OCI-LY1 (cell line): Measurements from ENCODE around the gene CACNA1B.

Experiments used
- H2AFZ ChIP-seq: fragments of 200-600 bp; sonication (generic), shearing (Covaris generic); 2 replicates; pipeline ENCODE4 v1.6.0; 2014; ENCODE audit warnings: antibody characterized with exemption, mild to moderate bottlenecking, low read length
- H3F3A ChIP-seq: fragments of 200-600 bp; sonication (generic), shearing (Covaris generic); 2 replicates; pipeline ENCODE4 v1.6.0; 2014; ENCODE audit warnings: mild to moderate bottlenecking, antibody characterized with exemption, low read length, moderate library complexity; ENCODE audit not compliant: insufficient read depth
- H3K27ac ChIP-seq: fragments of 200-600 bp; sonication (generic); 2 replicates; pipeline ENCODE4 v1.5.1; 2014; ENCODE audit warnings: low read length, mixed run types, mild to moderate bottlenecking, low read depth; ENCODE audit not compliant: poor library complexity, severe bottlenecking
- H3K27me3 ChIP-seq: fragments of 200-600 bp; sonication (generic); 2 replicates; pipeline ENCODE4 v1.6.0; 2014; ENCODE audit warnings: antibody characterized with exemption, mild to moderate bottlenecking, low read length, moderate library complexity; ENCODE audit not compliant: insufficient read depth
- H3K36me3 ChIP-seq: fragments of 200-600 bp; sonication (generic); 2 replicates; pipeline ENCODE4 v1.6.1; 2014; ENCODE audit warnings: mild to moderate bottlenecking, antibody characterized with exemption, low read length, moderate library complexity, mixed read lengths; ENCODE audit not compliant: insufficient read depth
- H3K4me1 ChIP-seq: fragments of 200-600 bp; sonication (generic); 2 replicates; pipeline ENCODE4 v1.5.1; 2014; ENCODE audit warnings: mild to moderate bottlenecking, low read length, moderate library complexity; ENCODE audit not compliant: insufficient read depth, severe bottlenecking
- H3K4me2 ChIP-seq: fragments of 200-600 bp; sonication (generic), shearing (Covaris generic); 2 replicates; pipeline ENCODE4 v1.6.1; 2014; ENCODE audit warnings: low read length
- H3K4me3 ChIP-seq: fragments of 200-600 bp; sonication (generic); 2 replicates; pipeline ENCODE4 v1.5.1; 2014; ENCODE audit warnings: low read length, low read depth, mild to moderate bottlenecking, mixed read lengths; ENCODE audit not compliant: poor library complexity, severe bottlenecking
- H3K79me2 ChIP-seq: fragments of 200-600 bp; shearing (Covaris generic); 2 replicates; pipeline ENCODE4 v1.6.1; 2016; ENCODE audit warnings: mixed run types, low read length, mixed read lengths; ENCODE audit not compliant: insufficient read depth
- H3K9ac ChIP-seq: fragments of 200-600 bp; sonication (generic), shearing (Covaris generic); 2 replicates; pipeline ENCODE4 v1.6.1; 2014; ENCODE audit warnings: mild to moderate bottlenecking, low read length, mixed read lengths
- H3K9me2 ChIP-seq: fragments of 200-600 bp; sonication (generic), shearing (Covaris generic); 2 replicates; pipeline ENCODE4 v1.6.1; 2014; ENCODE audit warnings: low read depth, mild to moderate bottlenecking, low read length, mixed read lengths
- H3K9me3 ChIP-seq: fragments of 200-600 bp; shearing (Covaris generic); 2 replicates; pipeline ENCODE4 v1.6.1; 2014; ENCODE audit warnings: low read length, mixed read lengths
- H4K20me1 ChIP-seq: fragments of 200-600 bp; sonication (generic), shearing (Covaris generic); 2 replicates; pipeline ENCODE4 v1.6.0; 2016; ENCODE audit warnings: mild to moderate bottlenecking, low read length; ENCODE audit not compliant: insufficient read depth
- EZH2 ChIP-seq: fragments of 200-600 bp; sonication (generic), shearing (Covaris generic); IDR thresholded peaks from 2 replicates; pipeline ENCODE4 v1.8.0; 2017; ENCODE audit warnings: borderline replicate concordance, mixed run types, mild to moderate bottlenecking, antibody characterized with exemption, low read length, moderate library complexity, mixed read lengths
- TF ChIP-seq, protein P1 (sequence below): fragments of 200-600 bp; sonication (generic), shearing (Covaris generic); IDR thresholded peaks from 2 replicates; pipeline ENCODE4 v1.5.1; 2017; ENCODE audit warnings: mild to moderate bottlenecking, antibody characterized with exemption, low read length, moderate library complexity, mixed read lengths

CACNA1B gene

DNA sequence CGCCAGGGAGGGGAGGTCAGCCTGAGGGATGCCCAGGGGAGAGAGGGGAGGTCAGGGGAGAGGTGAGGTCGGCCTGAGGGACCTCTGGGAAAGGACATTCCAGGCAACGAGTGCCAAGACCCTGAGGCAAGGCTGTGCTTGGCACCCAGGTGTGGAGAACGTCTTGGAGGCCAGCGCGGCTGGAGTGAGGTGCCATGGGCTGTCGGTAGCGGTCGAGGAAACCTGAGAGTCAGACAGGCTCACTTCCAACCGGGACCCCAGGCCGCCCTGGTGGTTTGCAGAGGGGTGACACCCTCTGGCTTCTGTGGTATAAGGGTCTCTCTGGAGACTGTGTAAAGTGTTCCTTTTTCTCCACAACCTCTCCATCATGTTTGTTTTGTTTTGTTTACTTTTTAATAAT is 82.9 kb downstream of the CACNA1B start:
- Histone ChIP-seq H2AFZ (no peak overlapping the region), H3K9me2 (no peaks in the 10 kb centered on the region), H3K9me3 (no peaks in the 10 kb centered on the region), H3K4me3 (no peak overlapping the region), H3K4me2 (no peak overlapping the region), H4K20me1 (no peaks in the 10 kb centered on the region), H3K9ac (no peak overlapping the region), H3F3A (no peaks in the 10 kb centered on the region), H3K36me3 (no peaks in the 10 kb centered on the region), H3K27me3 (peaks cover 4% of the 10 kb centered on the region; the same call in 1 of the 2 replicates), H3K27ac (no peak overlapping the region), H3K4me1 (no peaks in the 10 kb centered on the region), H3K79me2 (no peaks in the 10 kb centered on the region)
- TF ChIP-seq, protein P1, sequence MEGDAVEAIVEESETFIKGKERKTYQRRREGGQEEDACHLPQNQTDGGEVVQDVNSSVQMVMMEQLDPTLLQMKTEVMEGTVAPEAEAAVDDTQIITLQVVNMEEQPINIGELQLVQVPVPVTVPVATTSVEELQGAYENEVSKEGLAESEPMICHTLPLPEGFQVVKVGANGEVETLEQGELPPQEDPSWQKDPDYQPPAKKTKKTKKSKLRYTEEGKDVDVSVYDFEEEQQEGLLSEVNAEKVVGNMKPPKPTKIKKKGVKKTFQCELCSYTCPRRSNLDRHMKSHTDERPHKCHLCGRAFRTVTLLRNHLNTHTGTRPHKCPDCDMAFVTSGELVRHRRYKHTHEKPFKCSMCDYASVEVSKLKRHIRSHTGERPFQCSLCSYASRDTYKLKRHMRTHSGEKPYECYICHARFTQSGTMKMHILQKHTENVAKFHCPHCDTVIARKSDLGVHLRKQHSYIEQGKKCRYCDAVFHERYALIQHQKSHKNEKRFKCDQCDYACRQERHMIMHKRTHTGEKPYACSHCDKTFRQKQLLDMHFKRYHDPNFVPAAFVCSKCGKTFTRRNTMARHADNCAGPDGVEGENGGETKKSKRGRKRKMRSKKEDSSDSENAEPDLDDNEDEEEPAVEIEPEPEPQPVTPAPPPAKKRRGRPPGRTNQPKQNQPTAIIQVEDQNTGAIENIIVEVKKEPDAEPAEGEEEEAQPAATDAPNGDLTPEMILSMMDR: peak; percentile 11; the same call in 1 of the 2 replicates
- TF ChIP-seq EZH2: no peak

DNA sequence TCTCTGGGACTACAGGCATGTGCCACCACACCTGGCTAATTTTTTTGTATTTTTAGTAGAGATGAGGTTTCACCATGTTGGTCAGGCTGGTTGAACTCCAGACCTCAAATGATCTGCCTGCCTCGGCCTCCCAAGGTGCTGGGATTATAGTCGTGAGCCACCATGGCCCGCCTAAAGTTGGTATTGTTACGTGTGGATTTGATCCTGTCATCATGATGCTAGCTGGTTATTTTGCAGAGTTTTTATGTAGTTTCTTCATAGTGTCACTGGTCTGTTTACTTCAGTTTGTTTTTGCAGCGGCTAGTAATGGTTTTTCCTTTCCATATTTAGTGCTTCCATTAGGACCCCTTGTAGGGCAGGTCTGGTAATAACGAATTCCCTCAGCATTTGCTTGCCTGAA is 85.9 kb downstream of the CACNA1B start:
- Histone ChIP-seq H2AFZ (no peak overlapping the region), H3K4me3 (no peak overlapping the region), H3K9ac (no peak overlapping the region), H3K9me2 (no peaks in the 10 kb centered on the region), H3K9me3 (no peaks in the 10 kb centered on the region), H4K20me1 (no peaks in the 10 kb centered on the region), H3F3A (no peaks in the 10 kb centered on the region), H3K36me3 (no peaks in the 10 kb centered on the region), H3K4me2 (no peak overlapping the region), H3K79me2 (no peaks in the 10 kb centered on the region), H3K27me3 (0 out of 2 replicates have a peak, but pooled peaks cover 4% of the 10 kb centered on the region), H3K4me1 (no peaks in the 10 kb centered on the region), H3K27ac (no peak overlapping the region)
- TF ChIP-seq, protein P1: no peak
- no peak for TF ChIP-seq EZH2

DNA sequence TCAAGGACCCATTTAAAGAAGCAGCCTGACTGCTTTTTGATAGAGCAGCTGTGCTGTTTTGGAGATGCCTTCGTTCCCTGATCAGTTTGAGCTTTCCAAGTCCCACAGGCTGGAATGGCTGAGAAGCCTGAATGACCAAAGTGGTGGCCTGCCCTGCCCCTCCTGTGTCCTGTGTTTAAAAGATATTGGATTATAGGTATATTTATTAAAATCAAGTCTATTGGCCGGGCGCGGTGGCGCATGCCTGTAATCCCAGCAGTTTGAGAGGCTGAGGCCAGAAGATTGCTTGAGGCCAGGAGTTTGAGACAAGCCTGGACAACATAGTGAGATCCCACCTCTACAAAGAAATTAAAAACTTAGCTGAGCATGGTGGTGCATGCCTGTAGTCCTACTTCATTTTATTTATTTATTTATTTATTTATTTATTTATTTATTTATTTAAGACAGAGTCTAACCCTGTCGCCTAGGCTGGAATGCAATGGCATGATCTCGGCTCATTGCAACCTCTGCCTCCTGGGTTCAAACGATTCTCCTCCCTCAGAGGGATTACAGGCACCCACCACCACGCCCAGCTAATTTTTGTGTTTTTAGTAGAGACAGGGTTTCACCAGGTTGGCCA is 87.7 kb downstream of the CACNA1B start:
- Histone ChIP-seq H3K4me1 (no peaks in the 10 kb centered on the region), H2AFZ (no peak overlapping the region), H3F3A (no peaks in the 10 kb centered on the region), H3K36me3 (no peaks in the 10 kb centered on the region), H3K4me3 (no peak overlapping the region), H3K79me2 (no peaks in the 10 kb centered on the region), H3K9ac (no peak overlapping the region), H3K4me2 (no peak overlapping the region), H3K27me3 (0 out of 2 replicates have a peak, but pooled peaks cover 4% of the 10 kb centered on the region), H3K9me2 (no peaks in the 10 kb centered on the region), H3K27ac (no peak overlapping the region), H4K20me1 (no peaks in the 10 kb centered on the region), H3K9me3 (no peaks in the 10 kb centered on the region)
- no peak for TF ChIP-seq EZH2
- TF ChIP-seq, protein P1: no peak
